Muscle of back (tissue), 11 donors: ENCODE measurements around the gene MMP25. TPM values are rescaled to one million over a fixed set of nuclear protein-coding genes. Genes with fewer than 3 reads are reported as not detected.
A peak's percentile ranks its signal among the peaks of the same experiment; 100 is the strongest.
"Not testable (repeated sequence)": the region's sequence is repeated elsewhere in the genome, so short reads cannot be mapped to it uniquely, and the experiment has no call there.

Experiments
- DNase-seq, 3 donors: peaks; one replicate each; pipeline versions ENCODE4 v3.0.0 to v3.0.0-alpha.2; 2013
- polyA plus RNA-seq, 10 donors: library from polyadenylated mRNA; unstranded; fragments of 120-200 nt; gene quantifications; one replicate each; pipeline ENCODE4 v1.2.1, GENCODE V29; 2013; ENCODE audit not compliant: insufficient read length in 10 of 10

Gene MMP25
- polyA plus RNA-seq, 10 donors = 1.1 to 3.0 (median 1.8) TPM

GRCh38 chr16:3072148-3072547 is 25.8 kb downstream of the MMP25 start:
- not testable (repeated sequence) for DNase-seq

- not testable (repeated sequence) for DNase-seq
Measured at GRCh38 chr16:3072576-3073263, 26.4 kb downstream of the MMP25 start.

DNA sequence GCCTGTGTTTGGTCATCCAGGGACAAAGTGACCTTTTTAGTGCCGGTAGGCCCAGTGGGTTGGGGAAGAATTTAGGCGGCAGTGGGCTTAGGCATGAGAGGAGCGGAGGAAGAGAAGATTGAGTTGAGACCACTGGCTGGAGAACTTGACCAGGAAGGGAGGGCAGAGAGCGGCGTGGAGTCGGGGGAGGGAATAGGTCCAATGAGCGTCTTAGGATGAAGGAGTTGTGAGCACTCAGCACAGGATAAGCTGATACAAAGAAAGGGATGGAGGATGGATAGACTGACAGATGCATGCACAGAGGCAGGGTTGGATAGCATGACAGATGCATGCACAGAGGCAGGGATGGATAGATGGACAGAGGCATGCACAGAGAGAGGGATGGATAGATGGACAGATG is 27.1 kb downstream of the MMP25 start:
- DNase-seq = no peak

GRCh38 chr16:3074860-3075522 is 28.6 kb downstream of the MMP25 start:
- DNase-seq = no peak

DNA sequence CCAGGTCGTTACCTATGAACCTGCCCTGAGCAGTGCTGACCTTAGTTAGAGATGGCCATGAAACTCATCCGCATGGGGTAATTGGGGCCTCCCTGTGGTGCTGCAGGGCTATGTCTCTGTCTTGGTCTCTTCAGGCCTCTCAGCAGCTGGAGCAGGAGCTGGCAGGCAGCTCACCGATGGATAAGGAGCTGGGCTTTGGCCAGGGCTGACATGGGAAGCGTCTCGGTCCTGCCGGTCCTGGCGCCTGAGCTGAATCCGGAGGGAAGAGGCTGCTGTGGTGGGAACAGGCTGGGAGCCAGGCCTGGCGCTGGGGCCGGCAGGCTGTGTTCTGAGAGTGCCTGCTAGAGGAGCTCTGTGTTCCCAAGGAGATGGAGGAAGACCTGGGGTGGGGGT is 29.2 kb downstream of the MMP25 start:
- peak in 1 of 3 donors; percentile 75 for DNase-seq

GRCh38 chr16:3075946-3076345 is 29.6 kb downstream of the MMP25 start:
- DNase-seq = not testable (repeated sequence)

GRCh38 chr16:3076577-3076976 is 30.2 kb downstream of the MMP25 start:
- DNase-seq = no peak

DNA sequence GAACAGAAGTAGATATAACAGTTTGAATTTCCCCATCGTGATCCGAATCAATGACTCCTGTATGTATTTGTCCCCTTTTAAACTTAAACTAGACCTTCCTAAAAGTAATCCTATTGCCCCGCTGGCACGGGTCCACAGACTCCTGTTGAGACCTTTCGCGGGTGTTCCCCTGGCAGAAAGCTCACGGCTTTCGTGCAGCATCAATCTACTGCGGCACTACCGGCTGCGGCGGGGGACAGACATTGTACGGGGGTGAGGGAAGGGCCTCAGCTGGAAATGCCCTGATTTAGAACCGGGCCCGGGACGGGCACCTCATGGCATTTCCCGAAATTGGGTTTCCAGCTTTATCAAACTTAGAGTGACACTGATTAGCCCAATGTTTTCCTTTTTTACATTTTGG is 33.7 kb downstream of the MMP25 start:
- DNase-seq = no peak

- DNase-seq = not testable (repeated sequence)
Measured at GRCh38 chr16:3081957-3082356, 35.6 kb downstream of the MMP25 start.

DNA sequence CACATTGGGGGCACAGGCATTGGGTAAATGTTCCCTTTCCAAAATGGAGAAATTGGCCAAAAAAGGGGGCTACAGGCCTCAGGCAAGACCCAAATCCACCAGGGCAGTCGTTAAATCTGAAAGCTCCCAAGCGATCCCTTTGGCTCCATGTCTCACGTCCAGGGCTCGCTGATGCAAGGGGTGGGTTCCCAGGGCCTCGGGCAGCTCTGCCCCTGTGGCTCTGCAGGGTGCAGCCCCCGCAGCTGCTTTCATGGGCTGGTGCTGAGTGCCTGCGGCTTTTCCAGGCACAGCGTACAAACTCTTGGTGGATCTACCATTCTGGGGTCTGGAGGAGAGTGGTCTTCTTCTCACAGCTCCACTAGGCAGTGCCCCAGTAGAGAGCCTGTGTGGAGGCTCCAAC is 37.0 kb downstream of the MMP25 start:
- DNase-seq = not testable (repeated sequence)

DNA sequence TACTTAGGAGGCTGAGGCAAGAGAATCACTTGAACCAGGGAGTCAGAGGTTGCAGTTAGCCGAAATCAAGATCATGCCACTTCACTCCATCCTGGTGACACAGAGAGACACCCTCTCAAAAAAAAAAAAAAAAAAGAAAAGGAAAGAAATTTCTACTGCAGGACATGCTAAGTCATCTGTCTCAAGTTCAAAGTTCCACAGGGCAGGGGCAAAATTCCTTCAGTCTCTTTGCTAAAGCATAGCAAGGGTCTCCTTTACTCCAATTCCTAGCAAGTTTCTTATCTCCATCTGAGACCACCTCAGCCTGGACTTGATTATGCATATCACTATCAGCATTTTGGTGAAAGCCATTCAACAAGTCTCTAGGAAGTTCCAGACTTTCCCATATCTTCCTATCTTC is 38.1 kb downstream of the MMP25 start:
- no peak for DNase-seq

- DNase-seq = no peak
Measured at GRCh38 chr16:3084969-3085670, 38.8 kb downstream of the MMP25 start.

- no peak for DNase-seq
Measured at GRCh38 chr16:3085868-3086595, 39.7 kb downstream of the MMP25 start.

- peak in 1 of 3 donors; percentile 37 for DNase-seq
Measured at GRCh38 chr16:3086596-3087242, 40.4 kb downstream of the MMP25 start.

- peak in 1 of 3 donors; percentile 75 for DNase-seq
Measured at GRCh38 chr16:3087243-3088235, 41.2 kb downstream of the MMP25 start.

GRCh38 chr16:3088450-3088849 is 42.1 kb downstream of the MMP25 start:
- DNase-seq = peak in 1 of 3 donors; percentile 36

DNA sequence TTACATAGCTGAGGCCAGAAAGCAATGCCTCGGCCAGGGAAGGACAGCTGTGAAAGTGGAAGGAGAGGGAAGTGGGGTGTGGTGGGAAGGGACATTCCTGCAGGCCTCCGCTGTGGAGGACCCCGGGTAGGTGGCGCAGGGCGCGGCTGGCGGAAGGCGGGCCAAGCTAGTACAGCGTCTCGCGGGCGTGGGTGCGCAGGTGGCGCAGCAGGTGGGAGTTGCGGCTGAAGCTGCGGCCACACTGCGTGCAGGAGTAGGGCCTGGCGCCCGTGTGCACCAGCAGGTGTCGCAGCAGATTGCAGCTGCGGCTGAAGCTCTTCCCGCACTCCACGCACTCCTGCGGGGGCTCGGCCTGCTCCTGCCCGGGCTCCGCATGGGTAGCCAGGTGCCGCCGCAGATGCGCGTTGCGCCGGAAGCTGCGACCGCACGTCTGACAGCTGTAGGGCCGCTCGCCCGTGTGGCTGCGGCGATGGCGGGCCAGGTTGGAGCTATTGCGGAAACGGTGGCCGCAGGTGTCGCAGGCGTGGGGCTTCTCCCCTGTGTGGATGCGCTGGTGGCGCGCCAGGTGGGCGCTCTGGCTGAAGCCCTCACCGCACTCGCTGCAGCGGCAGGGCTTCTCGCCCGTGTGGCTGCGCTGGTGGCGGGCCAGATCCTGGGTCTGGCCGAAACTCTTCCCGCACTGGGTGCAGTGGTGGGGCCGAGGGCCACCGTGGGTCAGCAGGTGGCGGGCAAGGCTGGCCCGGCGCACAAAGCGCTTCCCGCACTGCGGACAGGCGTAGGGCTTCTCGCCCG is 42.8 kb downstream of the MMP25 start:
- peak in 1 of 3 donors; percentile 37 for DNase-seq

DNA sequence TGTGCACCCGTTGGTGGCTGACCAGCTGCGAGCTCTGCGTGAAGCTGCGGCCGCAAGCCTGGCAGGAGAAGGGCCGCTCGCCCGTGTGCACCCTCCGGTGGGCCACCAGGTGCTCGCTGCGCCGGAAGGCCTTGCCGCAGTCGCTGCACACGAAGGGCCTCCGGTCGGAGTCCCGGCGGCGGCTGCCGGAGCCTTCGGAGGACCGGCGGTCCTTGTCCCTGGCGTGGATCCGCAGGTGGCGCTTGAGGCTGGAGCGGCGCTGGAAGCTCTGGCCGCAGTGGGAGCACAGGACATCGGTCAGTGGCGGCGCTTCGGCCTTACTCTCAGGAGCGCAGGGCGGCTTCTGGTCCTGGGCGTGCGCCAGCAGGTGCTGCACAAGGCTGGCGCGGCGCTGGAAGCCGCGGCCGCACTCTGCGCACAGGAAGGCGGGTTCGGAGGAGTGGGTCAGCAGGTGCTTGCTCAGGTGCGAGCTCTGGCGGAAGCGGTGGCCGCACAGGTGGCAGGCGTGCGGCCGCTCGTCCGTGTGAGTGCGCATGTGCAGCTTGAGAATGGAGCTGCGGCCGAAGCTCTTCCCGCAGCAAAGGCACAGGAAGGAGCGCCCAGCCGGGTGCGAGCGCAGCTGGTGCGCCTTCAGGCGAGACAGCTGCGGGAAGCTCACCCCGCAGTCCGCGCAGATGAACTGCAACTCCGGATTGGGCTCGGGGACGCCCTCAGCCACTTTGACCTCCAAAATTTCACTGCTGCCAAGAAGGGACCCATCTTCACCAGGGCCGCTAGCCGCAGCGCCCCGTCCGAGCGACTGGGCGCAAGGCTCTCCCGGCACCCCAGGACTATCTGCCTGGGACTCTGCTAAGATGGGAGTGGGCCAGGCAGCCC is 43.6 kb downstream of the MMP25 start:
- no peak for DNase-seq
